G401 (cell line): ENCODE data around the gene CDHR5. TPM values are rescaled to one million over a fixed set of nuclear protein-coding genes. Genes with fewer than 3 reads are reported as not detected.

Experiments
- DNase-seq: peaks from one replicate; pipeline ENCODE4 v3.0.0-alpha.2; 2015; ENCODE audit warnings: low spot score
- in situ Hi-C: cut with HindIII; loops from 2 replicates; pipeline ENCODE4 v1.10.0; 2016; ENCODE audit warnings: low sequenced_read_pairs, mixed read lengths
- total RNA-seq: library from RNA; depleted of rRNA; stranded (reverse); fragments of >200 nt; shearing (Covaris generic); gene quantifications from 2 replicates; pipeline ENCODE4 v1.2.3, GENCODE V29; 2014

The CDHR5 gene
- total RNA-seq, 1 experiment from 2014 or later = not detected

- in situ Hi-C loops = no loop called here
- DNase-seq = no peak
Measured at GRCh38 chr11:626475-627307, 1.9 kb upstream of the CDHR5 start, which contains the start of gene SCT. Gene SCT, minus strand, starts transcription at chr11:627181. Its CDS starts 38 bp downstream, at chr11:627143.

DNA sequence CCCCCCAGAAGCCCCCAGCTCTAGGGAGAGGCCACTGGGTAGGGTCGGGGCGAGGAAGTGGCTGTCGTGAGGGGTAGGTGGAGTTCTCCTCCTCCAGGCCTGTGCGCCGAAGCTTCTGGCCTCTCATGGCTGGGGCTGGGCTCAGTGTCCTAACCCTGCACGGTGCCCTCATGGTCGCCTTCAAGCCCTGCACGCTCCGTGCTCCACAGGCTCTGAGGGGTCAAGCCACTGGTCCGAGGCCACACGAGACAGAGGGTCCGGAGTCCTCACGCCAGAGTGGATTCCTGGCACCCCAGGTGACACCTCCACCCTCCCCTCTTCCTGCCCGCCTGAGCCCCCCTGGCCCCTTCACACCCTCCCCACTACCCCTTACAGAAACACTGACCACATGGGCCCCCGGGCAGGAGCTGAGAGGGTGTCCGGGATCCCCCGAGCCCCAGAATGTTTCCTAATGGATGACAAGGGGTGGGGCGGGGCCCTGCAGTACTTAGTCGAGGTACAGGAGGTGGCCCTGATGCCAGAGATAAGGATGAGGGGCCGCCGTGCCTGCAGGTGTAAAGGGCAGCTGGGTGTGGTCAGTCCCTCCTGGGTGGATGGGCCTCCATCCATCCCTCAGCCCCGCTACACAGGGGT is 997 bp upstream of the CDHR5 start:
- in situ Hi-C loops = no loop called here

DNA sequence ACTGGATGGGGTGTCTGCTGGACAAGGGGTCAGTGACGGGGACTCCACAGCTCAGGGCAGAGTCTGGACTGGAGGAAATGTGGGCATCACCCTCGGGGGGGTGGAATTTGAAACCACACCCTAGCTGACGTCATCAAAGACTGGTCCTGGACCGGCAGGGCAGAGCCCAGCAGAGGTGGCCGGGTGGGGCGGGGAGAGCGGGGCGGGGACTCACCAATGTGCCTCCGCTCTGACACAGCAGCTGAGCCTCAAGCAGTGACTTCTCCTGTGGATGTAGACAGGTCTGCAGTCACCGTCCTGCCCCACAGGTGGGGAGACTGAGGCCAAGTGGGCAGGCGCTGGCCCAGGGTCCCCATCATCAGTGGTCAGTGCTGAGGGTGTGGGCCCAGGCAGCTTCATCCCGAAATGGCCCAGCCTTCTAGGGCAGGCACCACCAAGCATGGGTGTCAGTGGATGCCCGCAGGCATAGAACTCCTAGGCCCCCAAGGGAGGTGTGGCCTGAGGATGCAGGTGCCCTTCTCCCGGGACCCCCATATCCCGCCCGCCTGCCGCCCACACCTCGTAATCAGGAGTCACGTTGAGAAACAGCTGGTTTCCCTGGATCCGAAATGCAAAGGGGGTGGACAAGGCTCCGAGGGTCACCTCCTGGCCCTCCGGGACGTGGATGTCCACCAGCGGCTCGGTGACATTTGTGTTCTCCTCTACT is 603 bp downstream of the CDHR5 start:
- in situ Hi-C loops = no loop called here
- no peak for DNase-seq

More for the DNA sequence above, 997 bp upstream of the CDHR5 start:
- DNase-seq = no peak

DNA sequence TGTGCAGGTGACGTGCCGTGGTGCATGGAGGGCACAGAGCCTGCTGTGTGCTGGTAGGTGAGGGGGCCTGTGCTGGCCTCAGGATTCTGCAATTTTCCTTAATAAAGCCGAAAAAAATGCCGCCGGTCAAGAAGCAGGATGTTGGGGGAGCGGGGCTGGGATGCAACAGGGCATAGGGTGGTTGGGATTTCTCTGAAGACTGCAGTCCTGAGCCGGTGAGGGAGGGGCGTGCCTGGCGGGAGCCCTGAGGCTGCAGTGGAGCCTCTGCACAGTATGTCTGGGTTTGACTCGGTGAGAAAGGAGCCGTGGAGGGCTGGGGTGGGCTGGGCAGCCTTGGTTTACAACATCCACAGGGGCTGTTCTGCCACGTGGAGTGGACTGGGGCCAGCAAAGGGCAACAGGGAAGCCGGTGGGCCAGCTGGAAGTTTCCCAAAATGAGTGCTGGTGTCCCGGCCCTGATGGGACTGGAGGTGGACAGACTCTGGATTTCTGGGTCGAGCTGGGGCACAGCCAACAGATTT is 1.3 kb downstream of the CDHR5 start:
- no peak for DNase-seq
- in situ Hi-C loops = no loop called here

GRCh38 chr11:621838-622237 is 2.9 kb downstream of the CDHR5 start:
- no peak for DNase-seq
- in situ Hi-C loops = no loop called here

DNA sequence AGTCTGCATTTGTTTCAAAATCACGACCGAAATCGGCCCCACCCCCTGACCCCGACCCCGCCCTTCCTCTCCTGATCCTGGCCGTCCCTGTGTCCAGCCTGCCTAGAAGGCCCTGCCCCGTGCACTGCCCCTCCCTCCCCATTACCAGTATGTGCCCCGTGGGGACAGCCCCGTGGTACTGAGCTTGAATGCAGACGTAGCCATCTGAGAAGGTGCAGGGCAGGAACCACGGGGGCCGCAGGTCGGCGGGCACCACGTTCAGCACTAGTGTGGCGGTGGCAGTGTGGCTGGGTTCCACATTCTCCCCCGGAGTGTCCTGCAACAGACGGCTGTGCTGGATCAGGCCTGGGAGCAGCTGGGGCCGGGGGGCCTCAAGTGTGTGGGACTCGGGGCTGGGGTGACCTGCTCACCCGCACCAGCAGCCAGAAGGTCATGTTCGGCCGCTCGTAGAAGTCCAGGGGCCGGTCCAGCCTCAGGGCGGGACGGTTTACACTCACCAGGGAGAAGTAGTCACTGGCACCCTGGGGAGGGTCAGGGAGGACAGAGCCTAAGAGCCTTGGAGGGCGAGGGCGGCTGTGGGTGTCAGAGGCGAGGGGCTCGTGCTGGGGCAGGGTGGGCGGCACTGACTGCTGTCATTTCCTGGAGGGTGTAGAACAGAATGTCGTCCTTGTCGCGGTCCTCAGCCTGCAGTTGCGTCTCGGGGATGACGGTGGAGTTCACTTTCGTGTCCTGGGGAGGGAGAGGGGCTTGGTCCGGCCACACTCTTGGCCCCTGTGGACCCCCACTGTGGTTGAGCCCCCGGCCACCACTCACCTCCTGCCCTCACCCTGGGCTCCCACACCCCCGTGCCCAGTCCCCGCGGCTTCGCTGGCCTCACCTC is 3.6 kb downstream of the CDHR5 start:
- no peak for DNase-seq
- in situ Hi-C loops = no loop called here

- no peak for DNase-seq
- in situ Hi-C loops = no loop called here
Measured at GRCh38 chr11:620201-620600, 4.6 kb downstream of the CDHR5 start.

- in situ Hi-C loops = no loop called here
- no peak for DNase-seq
Measured at GRCh38 chr11:619628-620050, 5.1 kb downstream of the CDHR5 start.

DNA sequence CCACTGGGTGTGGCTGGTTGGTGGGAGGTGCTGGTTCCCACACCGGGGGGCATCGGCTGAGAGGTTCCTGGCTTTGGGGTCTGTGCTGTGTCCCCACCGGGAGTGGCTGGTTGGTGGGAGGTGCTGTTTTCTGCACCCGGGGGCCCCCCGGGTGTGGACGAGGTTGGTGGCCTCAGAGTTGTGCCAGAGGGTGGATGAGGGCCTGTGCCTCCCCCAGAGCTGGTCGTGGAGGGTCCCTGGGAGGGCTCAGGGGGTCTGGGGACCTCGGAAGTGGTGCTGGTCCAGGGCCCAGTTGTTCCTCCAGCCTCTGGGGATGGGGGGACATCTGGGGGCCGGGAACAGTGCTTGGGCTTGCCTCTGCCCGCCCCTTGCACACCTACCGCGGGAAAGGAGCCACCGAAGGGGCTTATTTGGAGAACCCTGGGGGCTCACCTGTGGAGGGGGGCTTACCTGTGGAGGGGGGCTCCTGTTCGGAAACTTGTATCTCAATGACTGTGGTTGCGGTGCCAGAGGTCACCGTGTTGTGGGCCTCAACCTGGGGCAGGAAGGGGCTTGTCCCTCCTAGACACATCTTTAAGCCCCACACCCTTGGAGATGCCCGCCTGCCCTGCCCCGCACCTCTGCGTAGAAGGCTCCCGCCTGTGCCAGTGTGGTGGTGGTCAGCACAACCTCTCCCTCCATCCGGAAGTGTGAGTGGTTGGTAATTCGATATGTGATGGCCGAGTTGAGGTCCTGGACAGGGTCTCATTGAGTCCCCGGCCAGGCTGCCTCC is 5.7 kb downstream of the CDHR5 start:
- no peak for DNase-seq
- in situ Hi-C loops = no loop called here

- DNase-seq = no peak
- in situ Hi-C loops = no loop called here
Measured at GRCh38 chr11:617912-618682, 6.7 kb downstream of the CDHR5 start.

GRCh38 chr11:617199-617911 is 7.4 kb downstream of the CDHR5 start:
- in situ Hi-C loops = no loop called here
- no peak for DNase-seq

- no peak for DNase-seq
- in situ Hi-C loops = no loop called here
Measured at GRCh38 chr11:616320-617198, 8.2 kb downstream of the CDHR5 start.

GRCh38 chr11:615504-616319 is 9.0 kb downstream of the CDHR5 start, which contains the start of gene IRF7:
Gene IRF7, minus strand, starts transcription at chr11:615950. Its CDS starts 586 bp downstream, at chr11:615364.
- DNase-seq = peak; percentile 85
- in situ Hi-C loops = no loop called here

- in situ Hi-C loops = no loop called here
- DNase-seq = peak; percentile 71
Measured at GRCh38 chr11:614623-615503, 9.9 kb downstream of the CDHR5 start.
